ENCODE data around the gene CDC26.
"Not testable (repeated sequence)": the region's sequence is repeated elsewhere in the genome, so short reads cannot be mapped to it uniquely, and the experiment has no call there.

CDC26 gene

GRCh38 chr9:113275157-113276131 is at the start of gene CDC26, which contains the start of gene PRPF4:
Gene CDC26, minus strand, starts transcription at chr9:113275572. Its CDS starts 3,065 bp downstream, at chr9:113272507.
Gene PRPF4, plus strand, starts transcription at chr9:113275658. Its CDS starts 86 bp downstream, at chr9:113275744.
- peak; percentile 93 for DNase-seq

GRCh38 chr9:113322671-113323070 is 47.3 kb upstream of the CDC26 start:
- no peak for DNase-seq

- DNase-seq = no peak
These were observed 44.7 kb upstream of the CDC26 start for GRCh38 chr9:113320051-113320450.

- DNase-seq = no peak
These were observed 43.7 kb upstream of the CDC26 start for GRCh38 chr9:113319054-113319453.

GRCh38 chr9:113317777-113318176 is 42.4 kb upstream of the CDC26 start:
- DNase-seq = no peak

- DNase-seq = no peak
These were observed 40.7 kb upstream of the CDC26 start for GRCh38 chr9:113316030-113316429.

- no peak for DNase-seq
These were observed 39.9 kb upstream of the CDC26 start for GRCh38 chr9:113315231-113315630.

GRCh38 chr9:113313261-113313660 is 37.9 kb upstream of the CDC26 start:
- no peak for DNase-seq

GRCh38 chr9:113311961-113312360 is 36.6 kb upstream of the CDC26 start:
- no peak for DNase-seq

GRCh38 chr9:113310538-113310937 is 35.2 kb upstream of the CDC26 start:
- DNase-seq = no peak

- DNase-seq = no peak
These were observed 33.9 kb upstream of the CDC26 start for GRCh38 chr9:113309204-113309813.

GRCh38 chr9:113307396-113307975 is 32.1 kb upstream of the CDC26 start:
- no peak for DNase-seq

- DNase-seq = no peak
These were observed 31.2 kb upstream of the CDC26 start for GRCh38 chr9:113306566-113306965.

- DNase-seq = no peak
These were observed 27.5 kb upstream of the CDC26 start, which contains the start of gene RNF183 for GRCh38 chr9:113302792-113303418. Gene RNF183, minus strand, starts transcription at chr9:113303376. Its CDS starts 5,192 bp downstream, at chr9:113298184.

- DNase-seq = no peak
These were observed 26.2 kb upstream of the CDC26 start for GRCh38 chr9:113301548-113301947.

GRCh38 chr9:113299800-113300292 is 24.5 kb upstream of the CDC26 start:
- no peak for DNase-seq

GRCh38 chr9:113298924-113299770 is 23.8 kb upstream of the CDC26 start:
- no peak for DNase-seq

- DNase-seq = no peak
These were observed 22.9 kb upstream of the CDC26 start for GRCh38 chr9:113298311-113298710.

GRCh38 chr9:113296796-113297558 is 21.6 kb upstream of the CDC26 start:
- DNase-seq = no peak

- not testable (repeated sequence) for DNase-seq
These were observed 20.9 kb upstream of the CDC26 start for GRCh38 chr9:113296247-113296646.

- no peak for DNase-seq
These were observed 18.0 kb upstream of the CDC26 start for GRCh38 chr9:113293285-113293878.

Measured in activated CD4-positive, CD25-positive, alpha-beta regulatory T cell treated with anti-CD3 and anti-CD28 coated beads, Interleukin-2, amount 50 U/mL, for 72 hours (primary cell).